Coronary artery (tissue), 2 donors: ENCODE measurements around the gene NFIX.

Experiments used
- DNase-seq: peaks from one replicate; pipeline ENCODE4 v3.0.0-alpha.2; 2017; ENCODE audit warnings: low spot score
- H3K27ac ChIP-seq, 2 donors: fragments of 200-600 bp; sonication (generic); one replicate each; pipeline ENCODE4 v1.5.1; 2016 to 2019
- H3K4me3 ChIP-seq: fragments of 200-600 bp; sonication (generic); 2 replicates; pipeline ENCODE4 v1.5.1; 2016; ENCODE audit warnings: mild to moderate bottlenecking, moderate library complexity
- CTCF ChIP-seq: fragments of 200-600 bp; sonication (generic); IDR thresholded peaks from one replicate; pipeline ENCODE4 v1.5.1; 2019; ENCODE audit warnings: antibody characterized with exemption

Gene NFIX

DNA sequence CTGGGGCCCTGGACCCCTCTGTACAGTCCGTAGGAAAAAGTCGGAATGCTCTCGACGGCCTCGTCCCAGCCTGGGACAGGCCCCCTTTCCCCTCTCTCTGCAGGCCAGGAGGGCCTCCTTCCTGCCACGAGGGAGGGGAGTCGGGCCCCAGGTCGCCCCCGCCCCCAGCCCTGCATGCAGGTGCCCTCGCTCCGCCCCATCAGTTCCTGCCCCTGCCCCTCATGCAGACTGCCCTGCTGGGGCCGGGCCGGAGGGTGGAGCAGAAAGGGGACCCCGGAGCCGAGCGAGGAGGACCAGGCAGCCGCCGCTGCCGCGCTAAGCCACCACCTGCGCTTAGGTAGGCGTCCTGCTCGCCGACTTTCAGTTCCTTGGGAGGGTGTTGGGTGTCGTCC is 100.1 kb downstream of the NFIX start:
- Histone ChIP-seq H3K4me3 (peak overlapping the region; percentile 45), H3K27ac (peak overlapping the region; percentile 29 to 92)
- no peak for DNase-seq
- no peak for TF ChIP-seq CTCF

DNA sequence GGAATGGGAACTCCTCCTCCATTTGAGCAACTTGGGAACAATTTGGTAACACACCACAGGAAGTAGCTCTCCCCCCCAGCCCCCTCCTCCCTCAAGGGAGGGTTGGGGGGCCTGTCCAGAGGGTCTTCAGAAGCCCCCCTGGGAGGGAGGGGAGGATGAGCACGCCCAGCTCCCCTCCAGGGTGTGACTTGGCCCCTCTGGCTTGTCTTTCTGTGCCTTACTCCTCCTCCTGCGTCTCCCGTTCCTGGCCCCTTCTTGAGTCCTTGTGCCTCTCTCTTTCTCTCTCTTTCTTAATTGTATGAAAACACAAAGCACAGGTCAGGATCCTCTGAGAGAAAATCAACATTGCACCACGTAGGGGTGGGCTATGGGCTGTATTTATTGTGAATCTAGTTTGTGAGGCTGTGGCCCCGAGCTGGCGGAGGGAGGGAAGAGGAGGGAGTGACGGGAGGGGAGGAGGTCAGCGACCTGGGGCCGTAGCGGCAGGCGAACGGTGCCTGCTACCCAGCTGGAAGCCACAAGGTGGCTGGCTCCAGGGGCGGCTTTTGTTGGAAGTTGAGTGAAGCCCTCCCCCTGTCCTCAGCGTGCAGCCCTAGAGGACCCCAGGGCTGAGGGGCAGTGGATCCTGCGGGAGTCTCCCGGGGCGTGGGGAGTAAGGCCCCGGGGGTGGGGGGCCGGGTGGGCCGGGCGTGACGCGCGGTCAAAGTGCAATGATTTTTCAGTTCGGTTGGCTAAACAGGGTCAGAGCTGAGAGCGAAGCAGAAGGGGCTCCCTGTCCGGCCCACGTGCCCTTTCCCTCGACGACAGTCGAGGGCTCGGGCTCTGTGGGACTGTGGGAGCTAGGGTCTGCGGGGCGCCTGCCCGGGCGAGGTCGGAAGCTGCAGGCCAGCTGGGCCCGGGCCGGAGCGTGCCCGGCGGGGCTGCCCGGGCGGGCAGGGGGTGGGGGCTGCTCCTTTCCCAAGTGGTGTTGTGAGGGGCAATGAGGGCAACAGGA is 101.0 kb downstream of the NFIX start:
- Histone ChIP-seq H3K27ac (peak overlapping the region; percentile 29 to 92), H3K4me3 (peak overlapping the region; percentile 45)
- DNase-seq: no peak
- no peak for TF ChIP-seq CTCF

DNA sequence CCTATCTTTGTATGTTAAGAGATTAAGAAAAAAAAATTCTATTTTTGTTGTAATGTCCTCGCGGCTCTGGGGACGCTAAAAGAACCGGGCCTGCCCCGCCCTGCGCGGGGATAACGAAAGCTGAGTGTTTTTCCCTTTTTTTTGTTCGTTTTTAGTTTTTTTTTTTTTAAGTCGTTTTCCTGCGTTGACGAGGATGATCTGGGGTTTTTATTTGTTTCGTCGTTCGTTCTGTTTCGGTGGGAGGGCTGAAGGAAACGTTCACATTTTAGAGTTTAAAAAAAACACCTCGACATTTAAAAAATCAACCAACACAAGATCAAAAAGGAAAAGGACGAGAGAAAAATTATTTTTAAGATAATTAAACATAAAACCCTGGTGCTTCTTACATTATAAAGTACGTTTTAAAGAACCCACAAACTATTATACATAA is 101.8 kb downstream of the NFIX start:
- no peak for DNase-seq
- TF ChIP-seq CTCF: no peak
- Histone ChIP-seq H3K4me3 (peak overlapping the region; percentile 75), H3K27ac (peak overlapping the region; percentile 79 to 95)

DNA sequence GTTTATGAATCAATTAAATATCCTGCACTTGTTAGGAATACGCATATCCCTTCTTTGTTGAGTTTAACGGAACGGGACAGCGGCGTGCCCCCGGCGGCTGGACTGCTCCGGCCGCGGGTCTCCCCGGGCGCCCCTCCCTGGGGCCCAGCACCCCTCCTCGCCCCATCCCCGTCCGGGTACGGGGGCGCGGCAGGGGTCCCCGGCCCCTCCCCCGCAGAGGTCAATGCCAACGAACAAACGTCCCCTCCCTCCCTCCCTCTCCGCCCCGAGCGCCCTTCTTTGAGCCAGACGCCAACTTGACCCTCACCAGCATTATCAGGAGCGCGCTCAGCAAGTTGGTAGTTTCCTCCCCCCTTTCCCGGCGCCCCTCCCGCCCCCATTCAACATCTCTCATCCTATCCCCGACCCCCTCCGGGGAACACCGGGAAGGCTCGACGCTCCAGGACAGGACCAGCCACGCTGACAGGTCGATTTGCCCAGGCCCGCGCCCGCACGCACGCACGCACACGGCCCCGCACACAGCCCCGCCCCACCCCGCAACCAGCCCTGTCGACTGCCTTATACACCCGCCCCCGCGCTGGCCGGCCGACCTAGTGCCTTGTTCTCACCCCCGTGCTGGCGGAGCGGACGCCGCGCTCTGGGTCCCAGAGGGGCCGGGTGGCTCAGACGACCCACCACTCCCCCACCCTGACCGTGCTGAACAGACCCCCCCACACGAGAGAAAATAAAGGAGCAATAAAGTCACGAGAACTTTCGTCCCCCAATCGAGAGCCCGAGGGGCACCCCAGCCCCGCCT is 102.4 kb downstream of the NFIX start:
- Histone ChIP-seq H3K4me3 (peak overlapping the region; percentile 75), H3K27ac (peak overlapping the region; percentile 79 to 95)
- DNase-seq: no peak
- TF ChIP-seq CTCF: no peak

DNA sequence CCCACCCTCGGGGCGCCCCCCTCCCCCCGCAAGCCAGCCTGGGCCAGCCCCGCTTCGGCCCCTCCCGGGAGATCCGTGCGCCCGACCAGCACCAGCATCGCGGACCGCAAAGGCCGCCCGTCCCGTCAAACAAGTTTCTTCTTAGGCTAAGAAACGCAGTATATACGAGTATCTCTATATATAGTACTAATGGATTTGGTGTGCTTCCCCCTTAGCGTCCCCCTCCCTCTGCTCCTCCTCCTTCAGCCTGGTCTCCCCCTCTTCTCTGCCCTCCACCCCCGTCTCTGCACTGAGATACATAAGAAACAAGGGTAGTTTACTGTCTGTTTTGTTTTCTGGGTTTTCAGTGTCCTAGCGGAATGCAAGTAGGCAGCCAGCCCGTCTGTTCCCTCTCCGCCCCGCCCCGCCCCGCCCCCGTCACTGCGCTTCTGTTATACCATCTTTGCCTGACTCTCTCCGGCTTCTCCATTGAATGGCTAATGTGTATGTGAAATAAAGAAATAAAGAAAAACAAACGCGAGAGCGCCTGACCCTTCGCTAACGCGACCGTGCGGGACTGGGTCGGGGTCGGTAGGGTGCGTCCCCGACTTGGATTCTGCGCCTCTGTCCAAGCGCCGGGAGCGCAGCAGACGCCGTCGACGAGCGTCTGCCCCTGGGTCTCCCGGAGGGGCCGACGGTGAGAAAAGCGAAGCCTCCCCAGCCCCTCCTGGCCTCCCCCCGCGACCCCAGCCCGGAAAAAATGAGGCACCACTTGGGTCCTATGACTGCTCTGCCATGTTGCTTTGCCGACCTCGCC is 103.2 kb downstream of the NFIX start:
- TF ChIP-seq CTCF: no peak
- peak overlapping the region; percentile 79 to 95 for H3K27ac ChIP-seq
- DNase-seq: no peak
- H3K4me3 ChIP-seq: peak overlapping the region; percentile 75

DNA sequence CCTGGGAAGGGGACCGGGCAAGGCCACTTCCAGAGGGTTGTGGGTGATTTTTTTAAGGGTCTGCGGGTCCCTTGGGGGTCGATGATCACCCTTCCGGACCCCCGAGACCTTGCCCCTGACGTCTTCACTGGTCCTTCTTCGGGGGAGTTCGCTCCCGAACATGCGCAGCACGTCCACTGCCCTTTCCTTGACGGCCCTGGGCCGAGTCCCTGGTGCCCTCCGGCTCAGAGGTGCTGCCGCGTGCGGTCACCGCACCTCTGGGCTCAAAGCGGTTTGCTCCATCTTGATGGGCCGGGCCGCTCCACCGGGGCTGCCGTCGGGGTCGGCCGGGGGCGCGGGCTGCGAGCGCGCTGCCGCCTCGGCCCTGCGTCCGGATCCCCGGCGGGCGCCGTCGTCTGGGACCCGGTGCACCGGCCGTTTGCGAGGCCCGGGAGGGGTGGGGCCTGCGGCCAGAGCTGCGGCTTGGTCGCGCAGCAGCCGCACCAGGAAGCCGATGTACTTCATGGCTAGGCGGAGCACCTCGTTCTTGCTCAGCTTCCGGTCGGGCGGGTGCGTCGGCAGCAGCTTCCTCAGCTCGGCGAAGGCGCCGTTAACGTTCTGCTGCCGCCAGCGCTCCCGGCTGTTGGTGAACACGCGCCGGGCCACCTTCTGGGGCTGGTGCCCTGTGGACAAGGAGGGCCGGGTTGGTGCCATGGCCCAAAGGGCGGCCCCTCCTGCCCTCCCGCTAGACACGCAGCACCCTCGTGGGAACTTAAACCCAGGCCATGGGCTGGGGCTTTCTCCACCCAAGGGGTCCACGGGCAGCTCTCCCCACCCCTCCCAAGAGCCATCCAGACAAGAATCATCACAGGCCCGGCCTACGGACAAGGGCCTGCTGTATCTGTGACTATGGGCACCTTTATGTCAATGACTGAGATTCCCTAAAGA is 104.1 kb downstream of the NFIX start:
- H3K27ac ChIP-seq: peak overlapping the region; percentile 79 to 95
- no peak for TF ChIP-seq CTCF
- DNase-seq: no peak
- peak overlapping the region; percentile 75 for H3K4me3 ChIP-seq
